Suprapubic skin (tissue), 4 donors: ENCODE results near the gene ZBTB2. TPM values are rescaled to one million over a fixed set of nuclear protein-coding genes. Genes with fewer than 3 reads are reported as not detected.
"Not testable (repeated sequence)": the region's sequence is repeated elsewhere in the genome, so short reads cannot be mapped to it uniquely, and the experiment has no call there.

Experiments
- DNase-seq, 2 donors: peaks; one replicate each; pipeline ENCODE4 v3.0.0-alpha.2; 2019; ENCODE audit warnings: low spot score in 2 of 2
- H3K27ac ChIP-seq: fragments of 200-600 bp; sonication (generic); one replicate; pipeline ENCODE4 v1.5.1; 2019
- H3K27me3 ChIP-seq: fragments of 200-600 bp; sonication (generic); one replicate; pipeline ENCODE4 v1.5.1; 2019
- H3K36me3 ChIP-seq: fragments of 200-600 bp; sonication (generic); one replicate; pipeline ENCODE4 v1.5.1; 2019
- H3K4me1 ChIP-seq: fragments of 200-600 bp; sonication (generic); one replicate; pipeline ENCODE4 v1.5.1; 2019
- H3K4me3 ChIP-seq: fragments of 200-600 bp; sonication (generic); one replicate; pipeline ENCODE4 v1.5.1; 2019; ENCODE audit warnings: mild to moderate bottlenecking
- H3K9me3 ChIP-seq: fragments of 200-600 bp; sonication (generic); one replicate; pipeline ENCODE4 v1.5.1; 2019
- CTCF ChIP-seq, 2 donors: fragments of 200-600 bp in 1 of 2; fragments of 450-650 bp in 1 of 2; sonication (generic) in 1 of 2; IDR thresholded peaks; one replicate each; pipeline ENCODE4 v1.5.1; 2016 to 2019; ENCODE audit warnings: antibody characterized with exemption in 2 of 2, mild to moderate bottlenecking in 1 of 2, moderate library complexity in 1 of 2
- EP300 ChIP-seq: sonication (generic); formaldehyde crosslinking; IDR thresholded peaks from one replicate; pipeline ENCODE4 v1.6.1; 2017; ENCODE audit warnings: antibody characterized with exemption
- POLR2A ChIP-seq, 2 donors: fragments of 450-650 bp; IDR thresholded peaks; one replicate each; pipeline ENCODE4 v1.6.1; 2017; ENCODE audit warnings: antibody characterized with exemption in 2 of 2, mild to moderate bottlenecking in 2 of 2, moderate library complexity in 2 of 2
- POLR2AphosphoS5 ChIP-seq, 3 donors: sonication (generic); formaldehyde crosslinking; IDR thresholded peaks; one replicate each; pipeline ENCODE4 v1.6.1; 2017; ENCODE audit warnings: antibody characterized with exemption in 3 of 3
- WGBS: methylation state at CpG from one replicate; pipeline ENCODE4 v1.1.5; 2018; 5-methylcytosine and 5-hydroxymethylcytosine counted together
- total RNA-seq, 4 donors: library from RNA; depleted of rRNA; stranded (reverse); fragments of >200 nt; gene quantifications; one replicate each; pipeline ENCODE4 v1.1.0, GENCODE V29; 2016

The ZBTB2 gene
- total RNA-seq, 4 donors from 2014 or later = 9.5 to 17.5 (median 13.0) TPM

GRCh38 chr6:151359486-151359885 lies 31.9 kb downstream of the ZBTB2 start:
- Histone ChIP-seq H3K4me1 (no peaks in the 10 kb centered on the region), H3K9me3 (no peaks in the 10 kb centered on the region), H3K4me3 (no peak overlapping the region), H3K36me3 (peaks cover 13% of the 10 kb centered on the region), H3K27ac (no peak overlapping the region), H3K27me3 (no peaks in the 10 kb centered on the region)
- no peak for DNase-seq
- no peak for TF ChIP-seq POLR2A (IDR thresholded peaks at IDR 0.05)
- no peak for TF ChIP-seq CTCF (IDR thresholded peaks at IDR 0.05)
- no peak for TF ChIP-seq EP300
- no peak for TF ChIP-seq POLR2AphosphoS5 (IDR thresholded peaks at IDR 0.05)
- 95% methylated on average over 5 of the region's 5 CpGs for WGBS

DNA sequence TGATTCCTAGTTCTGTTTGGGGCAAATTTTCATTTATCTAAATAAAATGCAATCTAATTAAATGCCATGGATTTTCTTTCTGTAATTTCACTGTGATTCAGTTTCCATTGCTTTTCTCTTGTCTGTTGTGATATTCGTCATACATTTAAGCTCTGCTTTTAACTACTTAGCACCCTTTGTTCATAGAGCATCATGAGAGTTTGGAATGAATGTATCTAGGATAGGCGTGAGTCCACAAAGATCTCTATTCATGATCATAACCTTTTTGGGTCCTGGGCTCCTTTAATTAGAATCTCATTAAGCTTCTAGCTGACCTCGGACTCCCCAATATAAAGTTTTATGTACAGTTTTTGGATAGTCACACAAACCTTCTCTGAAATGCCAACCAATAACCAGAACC lies 32.9 kb downstream of the ZBTB2 start:
- Histone ChIP-seq H3K27me3 (no peaks in the 10 kb centered on the region), H3K36me3 (peaks cover 13% of the 10 kb centered on the region)

GRCh38 chr6:151357758-151358436 lies 33.5 kb downstream of the ZBTB2 start:
- Histone ChIP-seq H3K9me3 (no peaks in the 10 kb centered on the region), H3K27me3 (no peaks in the 10 kb centered on the region), H3K4me1 (no peaks in the 10 kb centered on the region), H3K36me3 (peaks cover 13% of the 10 kb centered on the region), H3K27ac (no peak overlapping the region), H3K4me3 (no peak overlapping the region)
- TF ChIP-seq POLR2AphosphoS5 (IDR thresholded peaks at IDR 0.05) (no peak), POLR2A (IDR thresholded peaks at IDR 0.05) (no peak), CTCF (IDR thresholded peaks at IDR 0.05) (no peak), EP300 (no peak)
- DNase-seq = no peak
- 82% methylated on average over 6 of the region's 6 CpGs for WGBS

More for the DNA sequence above, 32.9 kb downstream of the ZBTB2 start:
- TF ChIP-seq POLR2AphosphoS5 (IDR thresholded peaks at IDR 0.05) = no peak
- Histone ChIP-seq H3K9me3 (no peaks in the 10 kb centered on the region), H3K4me1 (no peaks in the 10 kb centered on the region), H3K4me3 (no peak overlapping the region), H3K27ac (no peak overlapping the region)
- no peak for DNase-seq
- WGBS = 91% methylated on average over 3 of the region's 3 CpGs

GRCh38 chr6:151356983-151357382 lies 34.4 kb downstream of the ZBTB2 start:
- not testable (repeated sequence) for H3K27ac ChIP-seq, DNase-seq, H3K36me3 ChIP-seq, H3K4me3 ChIP-seq, H3K4me1 ChIP-seq, H3K27me3 ChIP-seq, H3K9me3 ChIP-seq
- 84% methylated on average over 6 of the region's 6 CpGs for WGBS

DNA sequence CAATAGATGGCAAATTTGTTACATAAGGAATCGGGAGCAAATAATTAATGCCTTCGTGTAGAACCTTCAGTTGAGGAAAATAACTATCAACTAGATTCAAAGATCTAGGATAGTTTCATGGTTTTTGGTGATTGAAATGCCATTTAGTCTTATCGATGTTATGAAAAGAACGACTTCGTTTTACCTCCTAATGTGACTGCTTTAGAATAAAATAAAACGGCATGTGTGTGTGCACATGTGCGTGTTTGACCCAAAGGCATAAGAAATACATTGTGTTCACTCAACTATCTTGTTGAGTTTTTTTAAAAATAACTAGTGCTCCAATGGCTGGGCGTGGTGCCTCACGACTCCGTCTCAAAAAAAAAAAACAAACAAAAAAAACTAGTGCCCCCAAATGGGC lies 37.6 kb downstream of the ZBTB2 start:
- Histone ChIP-seq H3K4me3 (no peak overlapping the region), H3K27me3 (no peaks in the 10 kb centered on the region), H3K9me3 (no peaks in the 10 kb centered on the region), H3K27ac (no peak overlapping the region), H3K4me1 (no peaks in the 10 kb centered on the region), H3K36me3 (no peaks in the 10 kb centered on the region)
- WGBS = 92% methylated on average over 10 of the region's 10 CpGs
- no peak for DNase-seq
- TF ChIP-seq POLR2AphosphoS5 (IDR thresholded peaks at IDR 0.05) (no peak), POLR2A (IDR thresholded peaks at IDR 0.05) (no peak), EP300 (no peak), CTCF (IDR thresholded peaks at IDR 0.05) (no peak)

GRCh38 chr6:151352410-151353396 lies 38.7 kb downstream of the ZBTB2 start:
- WGBS = 85% methylated on average over 19 of the region's 19 CpGs
- Histone ChIP-seq H3K27me3 (no peaks in the 10 kb centered on the region), H3K9me3 (no peaks in the 10 kb centered on the region), H3K4me3 (no peak overlapping the region), H3K4me1 (no peaks in the 10 kb centered on the region), H3K36me3 (no peaks in the 10 kb centered on the region), H3K27ac (no peak overlapping the region)
- DNase-seq = no peak
- TF ChIP-seq POLR2A (IDR thresholded peaks at IDR 0.05) (no peak), CTCF (IDR thresholded peaks at IDR 0.05) (no peak), POLR2AphosphoS5 (IDR thresholded peaks at IDR 0.05) (no peak), EP300 (no peak)
